NB4 (cell line): ENCODE results near the gene FRMD5.

Experiments
- DNase-seq: peaks from one replicate; pipeline ENCODE4 v3.0.0; 2010; ENCODE audit warnings: low read depth
- H3K4me3 ChIP-seq: one replicate; pipeline ENCODE4 v1.5.1; 2011; ENCODE audit warnings: mild to moderate bottlenecking, low read depth, low read length, moderate library complexity
- MYC ChIP-seq: IDR thresholded peaks from 2 replicates; pipeline ENCODE4 v1.6.1; 2011; ENCODE audit warnings: low read depth, low read length
- POLR2A ChIP-seq: IDR thresholded peaks from 2 replicates; pipeline ENCODE4 v1.6.1; 2011; ENCODE audit warnings: mild to moderate bottlenecking; ENCODE audit not compliant: insufficient read length; ENCODE audit errors: extremely low read depth
- TF ChIP-seq, protein P1 (sequence below): IDR thresholded peaks from one replicate; pipeline ENCODE4 v1.5.1; 2012; ENCODE audit warnings: low read depth, low read length
- TF ChIP-seq, protein P2 (sequence below): IDR thresholded peaks from 2 replicates; pipeline ENCODE4 v1.6.1; 2011; ENCODE audit warnings: low read depth, low read length

Gene FRMD5

DNA sequence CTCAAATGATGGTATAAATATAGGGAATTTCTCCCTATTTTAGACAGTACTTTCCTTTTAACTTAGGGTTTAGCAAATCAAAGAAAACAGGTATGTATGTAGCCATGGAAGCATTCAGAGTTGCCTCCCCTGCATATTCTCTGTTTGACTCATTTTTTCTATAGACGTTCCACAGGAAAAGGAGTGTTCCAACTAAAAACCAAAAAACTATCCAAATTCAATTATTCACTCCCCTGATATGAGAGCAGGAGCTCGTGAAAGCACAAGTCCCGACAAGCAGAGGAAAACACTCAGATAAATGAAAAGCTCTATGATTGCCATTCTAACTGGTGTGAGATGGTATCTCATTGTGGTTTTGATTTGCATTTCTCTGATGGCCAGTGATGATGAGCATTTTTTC, 119.5 kb downstream of the FRMD5 start:
- H3K4me3 ChIP-seq, result no peak overlapping the region
- DNase-seq, result no peak
- TF ChIP-seq, protein P1, sequence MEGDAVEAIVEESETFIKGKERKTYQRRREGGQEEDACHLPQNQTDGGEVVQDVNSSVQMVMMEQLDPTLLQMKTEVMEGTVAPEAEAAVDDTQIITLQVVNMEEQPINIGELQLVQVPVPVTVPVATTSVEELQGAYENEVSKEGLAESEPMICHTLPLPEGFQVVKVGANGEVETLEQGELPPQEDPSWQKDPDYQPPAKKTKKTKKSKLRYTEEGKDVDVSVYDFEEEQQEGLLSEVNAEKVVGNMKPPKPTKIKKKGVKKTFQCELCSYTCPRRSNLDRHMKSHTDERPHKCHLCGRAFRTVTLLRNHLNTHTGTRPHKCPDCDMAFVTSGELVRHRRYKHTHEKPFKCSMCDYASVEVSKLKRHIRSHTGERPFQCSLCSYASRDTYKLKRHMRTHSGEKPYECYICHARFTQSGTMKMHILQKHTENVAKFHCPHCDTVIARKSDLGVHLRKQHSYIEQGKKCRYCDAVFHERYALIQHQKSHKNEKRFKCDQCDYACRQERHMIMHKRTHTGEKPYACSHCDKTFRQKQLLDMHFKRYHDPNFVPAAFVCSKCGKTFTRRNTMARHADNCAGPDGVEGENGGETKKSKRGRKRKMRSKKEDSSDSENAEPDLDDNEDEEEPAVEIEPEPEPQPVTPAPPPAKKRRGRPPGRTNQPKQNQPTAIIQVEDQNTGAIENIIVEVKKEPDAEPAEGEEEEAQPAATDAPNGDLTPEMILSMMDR, result no peak
- TF ChIP-seq MYC (no peak), POLR2A (no peak)
- TF ChIP-seq, protein P2, sequence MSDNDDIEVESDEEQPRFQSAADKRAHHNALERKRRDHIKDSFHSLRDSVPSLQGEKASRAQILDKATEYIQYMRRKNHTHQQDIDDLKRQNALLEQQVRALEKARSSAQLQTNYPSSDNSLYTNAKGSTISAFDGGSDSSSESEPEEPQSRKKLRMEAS, result no peak

DNA sequence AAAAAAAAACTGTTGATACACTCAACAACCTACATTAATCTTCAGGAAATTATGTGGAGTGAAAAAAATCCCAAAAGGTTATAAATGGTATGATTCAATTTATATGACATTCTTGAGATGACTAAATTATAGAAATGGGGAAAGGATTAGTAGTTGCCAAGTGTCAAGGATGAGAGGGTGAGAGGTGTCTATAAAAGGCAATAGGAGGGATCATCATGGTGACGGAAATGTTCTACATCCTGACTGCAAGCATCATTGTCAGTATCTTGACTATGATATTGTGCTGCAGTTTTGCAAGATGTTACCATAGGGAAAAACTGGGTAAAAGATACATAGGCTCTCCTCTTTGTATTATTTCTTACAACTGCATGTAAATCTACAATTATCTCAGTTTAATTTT, 125.6 kb downstream of the FRMD5 start:
- H3K4me3 ChIP-seq, result no peak overlapping the region
- no peak for DNase-seq
- TF ChIP-seq, protein P2, result no peak
- no peak for TF ChIP-seq POLR2A
- TF ChIP-seq, protein P1, result no peak

DNA sequence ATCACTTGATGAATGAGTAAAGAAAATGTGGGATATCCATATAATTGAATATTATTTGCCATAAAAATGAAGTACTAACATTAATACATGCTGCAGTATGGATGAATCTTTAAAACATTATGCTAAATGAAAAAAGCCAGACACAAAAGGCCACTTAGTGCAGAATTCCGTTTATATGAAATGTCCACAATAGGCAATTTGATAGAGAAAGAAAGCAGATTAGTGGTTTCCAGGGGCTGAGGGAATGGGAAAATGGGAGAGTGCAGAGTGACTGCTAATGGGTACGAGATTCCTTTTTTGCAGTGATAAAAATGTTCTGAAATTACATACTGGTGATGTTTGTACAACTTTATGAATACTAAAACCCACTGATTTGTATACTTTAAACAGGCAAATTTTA, 126.7 kb downstream of the FRMD5 start:
- no peak for DNase-seq
- no peak overlapping the region for H3K4me3 ChIP-seq
- TF ChIP-seq, protein P2, result no peak
- TF ChIP-seq MYC, result no peak
- TF ChIP-seq, protein P1, result no peak

DNA sequence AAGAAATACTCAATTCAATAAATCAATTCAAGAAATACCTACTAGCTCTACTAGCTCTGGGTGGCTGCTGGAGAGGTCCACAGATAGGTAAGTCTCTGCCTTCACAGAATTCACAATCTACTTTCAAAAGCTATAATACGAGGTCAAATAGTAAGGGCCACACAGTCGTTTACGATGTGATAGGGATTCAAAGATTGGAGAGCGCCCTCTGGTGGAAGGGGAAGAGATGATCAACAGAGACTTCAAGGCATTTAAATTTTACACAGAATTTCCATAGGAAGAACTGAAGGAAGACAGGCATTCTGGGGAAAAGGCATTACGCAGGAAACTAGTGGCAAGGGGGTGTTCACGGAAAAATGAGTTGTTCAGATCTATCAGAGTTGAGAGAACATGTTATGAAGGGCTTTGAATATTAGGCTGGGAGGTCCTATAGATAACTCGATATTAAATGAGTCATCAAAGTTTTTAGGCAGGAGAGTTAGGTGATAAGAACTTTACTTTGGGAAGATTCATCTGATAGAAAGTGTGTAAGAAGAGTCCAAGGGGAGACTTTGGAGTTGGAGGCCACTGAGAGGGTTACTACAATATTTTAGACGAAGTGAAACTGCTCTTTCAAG, 128.8 kb downstream of the FRMD5 start:
- DNase-seq, result peak; percentile 73
- TF ChIP-seq, protein P1, result peak; percentile 63
- TF ChIP-seq, protein P2, result no peak
- TF ChIP-seq MYC (no peak), POLR2A (no peak)
- H3K4me3 ChIP-seq, result no peak overlapping the region

DNA sequence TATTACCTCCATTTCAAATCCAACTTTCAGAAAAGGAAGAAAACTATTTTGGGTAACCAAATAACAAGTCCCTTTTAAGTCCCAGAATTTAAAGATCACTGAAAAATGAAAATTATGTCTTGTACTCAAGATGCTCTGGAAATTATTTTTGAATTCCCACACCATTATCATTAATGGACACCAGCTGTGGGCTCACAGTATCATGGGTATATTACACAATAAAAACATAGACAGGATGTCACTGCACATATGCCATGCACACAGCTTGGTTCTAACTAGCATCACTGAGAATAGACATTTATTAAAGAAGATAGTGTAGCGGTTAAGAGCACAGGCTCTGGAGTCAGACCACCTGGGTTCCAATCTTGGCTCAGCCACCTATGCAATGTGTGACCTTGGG, 130.4 kb downstream of the FRMD5 start:
- TF ChIP-seq, protein P1, result no peak
- no peak for TF ChIP-seq MYC
- TF ChIP-seq, protein P2, result no peak
- H3K4me3 ChIP-seq, result no peak overlapping the region
- no peak for DNase-seq

DNA sequence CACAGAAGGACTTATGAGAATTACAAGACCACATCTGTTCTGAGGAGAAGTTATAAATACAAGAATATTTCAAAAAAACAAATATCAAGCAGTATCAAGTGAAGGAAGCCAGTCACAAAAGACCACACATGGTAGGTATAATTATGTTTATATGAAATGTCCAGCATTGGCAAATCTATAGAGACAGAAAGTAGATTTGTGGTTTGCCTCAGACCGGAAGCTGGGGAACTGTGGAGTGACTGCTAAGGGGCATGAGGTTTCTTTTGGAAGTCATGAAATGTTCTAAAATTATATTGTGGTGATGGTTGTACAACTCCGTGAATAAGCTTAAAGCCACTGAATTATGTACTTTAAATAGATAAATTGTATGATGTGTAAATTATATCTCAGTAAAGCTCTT, 136.9 kb downstream of the FRMD5 start:
- peak; percentile 46 for DNase-seq
- no peak overlapping the region for H3K4me3 ChIP-seq
- TF ChIP-seq MYC, result no peak
- no peak for TF ChIP-seq POLR2A
- TF ChIP-seq, protein P2, result no peak
- TF ChIP-seq, protein P1, result no peak
